Keratinocyte (primary cell): ENCODE data around the gene CXCL10. TPM values are rescaled to one million over a fixed set of nuclear protein-coding genes. Genes with fewer than 3 reads are reported as not detected.
"Not testable (repeated sequence)": the region's sequence is repeated elsewhere in the genome, so short reads cannot be mapped to it uniquely, and the experiment has no call there.

ENCODE experiments used
- DNase-seq: peaks from one replicate; pipeline ENCODE4 v3.0.0-alpha.2; 2011; ENCODE audit warnings: low read depth, missing footprints, low spot score
- FAIRE-seq: peaks from 2 replicates; lab custom pipeline; 2011; peaks lifted over from hg19 to GRCh38; lab: Jason Lieb, UNC
- H2AFZ ChIP-seq: 2 replicates; pipeline ENCODE4 v1.6.0; 2012; ENCODE audit warnings: low read length, control low read depth, inconsistent platforms; ENCODE audit not compliant: control insufficient read depth
- H3K27ac ChIP-seq: 2 replicates; pipeline ENCODE4 v1.5.1; 2011; ENCODE audit warnings: low read length; ENCODE audit not compliant: control insufficient read depth, insufficient read depth
- H3K27me3 ChIP-seq: 3 replicates; pipeline ENCODE4 v1.6.0; 2011; ENCODE audit warnings: low read length; ENCODE audit not compliant: control insufficient read depth, insufficient read depth; ENCODE audit errors: extremely low read depth
- H3K36me3 ChIP-seq, 2 experiments: 2 replicates in 1 of 2; 3 replicates in 1 of 2; pipeline ENCODE4 v1.5.1; 2011; ENCODE audit warnings: low read length in 2 of 2, mild to moderate bottlenecking in 1 of 2; ENCODE audit not compliant: control insufficient read depth in 2 of 2, insufficient read depth in 2 of 2; ENCODE audit errors: extremely low read depth in 1 of 2
- H3K4me1 ChIP-seq: 3 replicates; pipeline ENCODE4 v1.5.1; 2011; ENCODE audit warnings: low read length; ENCODE audit not compliant: control insufficient read depth, insufficient read depth; ENCODE audit errors: extremely low read depth
- H3K4me2 ChIP-seq: 3 replicates; pipeline ENCODE4 v1.6.0; 2011; ENCODE audit warnings: low read depth, low read length; ENCODE audit not compliant: control insufficient read depth, insufficient read depth; ENCODE audit errors: extremely low read depth
- H3K4me3 ChIP-seq, 3 experiments: fragments of 200-600 bp in 1 of 3; sonication (generic) in 1 of 3; 2 replicates in 2 of 3; 3 replicates in 1 of 3; pipeline ENCODE4 v1.5.1; 2011 to 2016; ENCODE audit warnings: low read length in 3 of 3, mild to moderate bottlenecking in 3 of 3, control low read depth in 2 of 3, inconsistent platforms in 1 of 3, low read depth in 1 of 3, mixed read lengths in 1 of 3, mixed run types in 1 of 3, moderate library complexity in 1 of 3; ENCODE audit not compliant: control insufficient read depth in 2 of 3, insufficient read depth in 2 of 3; ENCODE audit errors: extremely low read depth in 1 of 3
- H3K79me2 ChIP-seq: 2 replicates; pipeline ENCODE4 v1.6.0; 2012; ENCODE audit warnings: low read length; ENCODE audit not compliant: control insufficient read depth, insufficient read depth
- H3K9ac ChIP-seq: 3 replicates; pipeline ENCODE4 v1.6.0; 2011; ENCODE audit warnings: low read length; ENCODE audit not compliant: control insufficient read depth, insufficient read depth; ENCODE audit errors: extremely low read depth
- H3K9me1 ChIP-seq: 3 replicates; pipeline ENCODE4 v1.6.0; 2011; ENCODE audit warnings: low read length; ENCODE audit not compliant: control insufficient read depth, insufficient read depth; ENCODE audit errors: extremely low read depth
- H3K9me3 ChIP-seq: 2 replicates; pipeline ENCODE4 v1.5.1; 2012; ENCODE audit warnings: low read depth, low read length; ENCODE audit not compliant: control insufficient read depth
- H4K20me1 ChIP-seq: 3 replicates; pipeline ENCODE4 v1.6.0; 2011; ENCODE audit warnings: low read length; ENCODE audit not compliant: control insufficient read depth, insufficient read depth; ENCODE audit errors: extremely low read depth
- CTCF ChIP-seq, 3 experiments: IDR thresholded peaks in 1 of 3; conservative IDR thresholded peaks in 1 of 3; optimal IDR thresholded peaks in 1 of 3; 2 replicates in 2 of 3; 3 replicates in 1 of 3; pipeline versions ENCODE3 to v1.5.1; 2011; ENCODE audit warnings: low read length in 3 of 3, mild to moderate bottlenecking in 3 of 3, moderate library complexity in 2 of 3, control low read depth in 1 of 3, inconsistent platforms in 1 of 3; ENCODE audit not compliant: insufficient read depth in 2 of 3; ENCODE audit errors: extremely low read depth in 1 of 3
- EZH2 ChIP-seq: IDR thresholded peaks from one replicate; pipeline ENCODE4 v1.6.1; 2012; ENCODE audit warnings: inconsistent platforms, mild to moderate bottlenecking, low read length, moderate library complexity
- dilution Hi-C: fragments of 300-500 bp; cut with MboI; formaldehyde crosslinking; loops from one replicate; pipeline ENCODE4 v1.7.0; 2020; ENCODE audit warnings: low sequenced_read_pairs; ENCODE audit not compliant: extremely low pct_ligation_motif_present
- polyA plus RNA-seq, 5 experiments: library from polyadenylated mRNA; depleted of rRNA in 3 of 5; stranded (reverse) in 3 of 5; stranded (forward) in 1 of 5; unstranded in 1 of 5; fragments of >200 nt; gene quantifications; 1 replicate in 1 of 5; 2 replicates in 3 of 5; 3 replicates in 1 of 5; pipeline versions ENCODE4 v1.2.1 to v1.2.3, GENCODE V29; 2011 to 2012; ENCODE audit warnings: missing spikeins in 2 of 5, low read depth in 1 of 5, low replicate concordance in 1 of 5

CXCL10 gene
- polyA plus RNA-seq, 1 donor (not counting 4 experiments of a cell fraction or from before 2014, with no cell fraction given), result 0.72 TPM

GRCh38 chr4:76043306-76043705 is 20.0 kb upstream of the CXCL10 start:
- H3K4me3 ChIP-seq, H3K4me1 ChIP-seq, H3K9me3 ChIP-seq, H2AFZ ChIP-seq, H4K20me1 ChIP-seq, H3K36me3 ChIP-seq, DNase-seq, dilution Hi-C loops, H3K4me2 ChIP-seq, FAIRE-seq, H3K27me3 ChIP-seq, H3K9me1 ChIP-seq, H3K79me2 ChIP-seq, H3K27ac ChIP-seq, H3K9ac ChIP-seq: not testable (repeated sequence)

- H3K4me1 ChIP-seq, H3K36me3 ChIP-seq, H2AFZ ChIP-seq, DNase-seq, H3K9me1 ChIP-seq, H3K9ac ChIP-seq, H3K4me2 ChIP-seq, H3K79me2 ChIP-seq, H3K27me3 ChIP-seq, H3K9me3 ChIP-seq, H3K27ac ChIP-seq, H4K20me1 ChIP-seq, H3K4me3 ChIP-seq, FAIRE-seq, dilution Hi-C loops: not testable (repeated sequence)
These were observed 19.1 kb upstream of the CXCL10 start for GRCh38 chr4:76042241-76042998.

GRCh38 chr4:76036855-76037254 is 13.6 kb upstream of the CXCL10 start:
- dilution Hi-C loops, result no loop called here
- peak overlapping the region; percentile 30 for H3K4me2 ChIP-seq
- no peaks in the 10 kb centered on the region for H3K9me1 ChIP-seq
- H4K20me1 ChIP-seq, result no peaks in the 10 kb centered on the region
- TF ChIP-seq EZH2 (no peak), CTCF (optimal IDR thresholded peaks at IDR 0.05 in 1 of 3, IDR thresholded peaks at IDR 0.05 in 1 of 3, conservative IDR thresholded peaks at IDR 0.05 in 1 of 3; ENCODE audit: extremely low read depth in 1 of 3, insufficient read depth in 2 of 3, low read length in 3 of 3) (peak in 1 of 3 experiments; percentile 60)
- no peak for DNase-seq
- H3K4me3 ChIP-seq, result no peak overlapping the region
- no peaks in the 10 kb centered on the region for H3K27me3 ChIP-seq
- H2AFZ ChIP-seq, result peak overlapping the region; percentile 79
- H3K27ac ChIP-seq, result peak overlapping the region; percentile 28
- peak; percentile 77 for FAIRE-seq
- H3K9ac ChIP-seq, result no peak overlapping the region
- no peaks in the 10 kb centered on the region for H3K4me1 ChIP-seq
- H3K9me3 ChIP-seq, result no peaks in the 10 kb centered on the region
- no peaks in the 10 kb centered on the region for H3K79me2 ChIP-seq
- H3K36me3 ChIP-seq, result no peaks in the 10 kb centered on the region
